LHCN-M2 (cell line): ENCODE data around the gene SPATA6L. TPM values are rescaled to one million over a fixed set of nuclear protein-coding genes. Genes with fewer than 3 reads are reported as not detected.

Experiments
- DNase-seq: peaks from one replicate; pipeline ENCODE4 v3.0.0-alpha.2; 2012; ENCODE audit warnings: low read depth
- polyA plus RNA-seq: library from polyadenylated mRNA; unstranded; fragments of >200 nt; gene quantifications from one replicate; pipeline ENCODE4 v1.2.1, GENCODE V29; 2012; ENCODE audit warnings: missing spikeins
- total RNA-seq: library from RNA; depleted of rRNA; stranded (reverse); fragments of >200 nt; gene quantifications from 2 replicates; pipeline ENCODE4 v1.2.3, GENCODE V29; 2014; rRNA removed

SPATA6L gene
- total RNA-seq, result 0.19 TPM in 1 of 2 replicates, not detected in the other
- polyA plus RNA-seq, result 0.39 TPM

GRCh38 chr9:4666042-4666699, at the start of gene SPATA6L:
TSS of gene SPATA6L (minus strand) at chr9:4666480. CDS start at chr9:4666250, 230 bp downstream.
- peak; percentile 49 for DNase-seq

- no peak for DNase-seq
Measured at GRCh38 chr9:4714266-4715016, 48.2 kb upstream of the SPATA6L start.

GRCh38 chr9:4713849-4714248, 47.6 kb upstream of the SPATA6L start:
- DNase-seq, result no peak

DNA sequence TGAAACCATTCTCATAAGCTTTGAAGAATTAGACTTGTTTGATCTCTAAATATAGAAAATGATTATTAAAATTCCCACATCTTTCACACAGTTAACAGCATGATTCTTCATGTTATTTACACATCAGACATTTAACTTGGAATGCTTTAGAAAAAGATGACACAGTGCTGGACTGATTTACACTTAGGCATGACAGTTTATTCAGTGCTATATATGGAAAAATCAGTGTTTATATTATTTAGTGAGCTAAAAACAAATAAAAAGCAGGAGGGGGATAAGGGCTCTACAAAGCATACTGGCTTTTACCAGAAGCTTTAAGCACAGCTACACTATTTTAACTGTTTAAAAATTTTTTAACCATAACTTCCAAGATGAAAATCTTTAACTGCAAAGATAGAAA, 43.1 kb upstream of the SPATA6L start:
- no peak for DNase-seq

GRCh38 chr9:4706971-4707622, 40.8 kb upstream of the SPATA6L start:
- DNase-seq, result no peak

DNA sequence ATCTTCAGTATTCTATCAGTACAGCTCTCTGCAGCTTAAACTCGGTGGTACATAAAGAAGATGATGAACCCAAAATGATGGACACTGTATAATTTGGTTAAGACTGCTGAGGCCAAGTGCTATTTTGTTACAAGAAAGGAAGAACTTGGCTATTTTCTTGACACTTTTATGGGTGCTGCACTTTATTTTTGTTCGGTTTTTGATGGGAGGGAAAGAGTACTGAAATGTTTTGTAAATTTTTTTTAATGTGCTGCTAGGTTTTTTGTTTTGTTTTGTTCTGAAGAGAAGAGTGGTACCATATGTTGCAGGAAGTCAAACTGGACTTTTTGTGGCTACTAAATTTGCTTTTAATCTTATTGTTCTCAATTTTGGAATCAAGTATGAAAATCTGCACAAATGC, 39.7 kb upstream of the SPATA6L start:
- no peak for DNase-seq

GRCh38 chr9:4704129-4704528, 37.8 kb upstream of the SPATA6L start:
- DNase-seq, result peak; percentile 7

- DNase-seq, result no peak
Measured at GRCh38 chr9:4701526-4701925, 35.2 kb upstream of the SPATA6L start.

DNA sequence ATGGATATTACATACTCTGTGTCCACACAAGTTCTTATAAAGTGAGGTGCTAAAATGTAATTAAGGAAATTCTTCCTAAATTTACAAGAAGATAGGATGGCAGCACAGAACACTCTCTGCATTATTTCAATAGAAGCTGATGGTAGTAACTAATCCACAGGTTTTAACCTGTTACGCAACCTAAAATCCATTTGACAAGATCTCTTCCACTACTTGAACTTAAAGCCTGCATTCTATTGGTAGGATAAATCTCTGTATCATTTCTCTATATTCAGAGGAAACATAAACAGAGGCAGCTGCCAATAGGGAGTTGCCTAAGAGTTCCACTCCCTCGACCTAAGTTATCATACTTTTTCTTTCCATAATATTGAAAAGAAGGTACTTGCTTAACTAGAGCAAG, 34.7 kb upstream of the SPATA6L start:
- no peak for DNase-seq

DNA sequence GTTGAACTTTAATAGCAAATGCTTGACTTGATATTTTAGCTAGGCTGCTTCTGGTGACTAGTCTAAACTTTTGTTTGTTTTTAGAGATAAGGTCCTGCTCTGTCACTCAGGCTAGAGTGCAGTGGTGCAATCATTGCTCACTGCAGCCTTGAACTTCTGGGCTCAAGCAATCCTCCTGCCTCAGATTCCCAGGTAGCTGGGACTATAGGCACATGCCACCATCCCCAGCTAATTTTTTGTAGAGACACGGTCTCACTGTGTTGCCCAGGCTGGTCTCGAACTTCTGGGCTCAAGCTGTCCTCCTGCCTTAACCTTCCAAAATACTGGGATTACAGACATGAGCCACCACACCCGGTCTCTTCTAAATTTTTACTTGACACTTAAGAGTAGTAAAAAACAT, 33.8 kb upstream of the SPATA6L start:
- DNase-seq, result no peak

DNA sequence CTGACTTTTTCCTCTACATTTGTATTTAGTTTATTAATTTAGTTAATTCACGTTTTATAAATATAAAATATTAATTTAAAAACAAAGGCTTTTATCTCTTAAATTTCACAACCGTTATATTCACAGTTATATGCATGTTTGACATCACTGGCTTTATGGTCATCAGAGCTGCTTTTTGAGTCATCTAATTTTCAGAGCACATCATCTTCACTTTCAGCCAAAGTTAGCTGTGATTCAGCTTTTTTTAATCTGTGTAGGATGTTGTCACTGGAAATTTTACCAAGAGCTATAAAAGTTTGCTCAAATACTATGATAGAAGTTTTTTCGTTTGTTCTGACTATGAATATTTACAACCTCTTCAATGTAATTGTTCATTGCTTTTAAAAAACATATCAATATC, 25.5 kb upstream of the SPATA6L start:
- DNase-seq, result peak; percentile 47

- no peak for DNase-seq
Measured at GRCh38 chr9:4690144-4690543, 23.9 kb upstream of the SPATA6L start.

- no peak for DNase-seq
Measured at GRCh38 chr9:4689687-4690104, 23.4 kb upstream of the SPATA6L start.

DNA sequence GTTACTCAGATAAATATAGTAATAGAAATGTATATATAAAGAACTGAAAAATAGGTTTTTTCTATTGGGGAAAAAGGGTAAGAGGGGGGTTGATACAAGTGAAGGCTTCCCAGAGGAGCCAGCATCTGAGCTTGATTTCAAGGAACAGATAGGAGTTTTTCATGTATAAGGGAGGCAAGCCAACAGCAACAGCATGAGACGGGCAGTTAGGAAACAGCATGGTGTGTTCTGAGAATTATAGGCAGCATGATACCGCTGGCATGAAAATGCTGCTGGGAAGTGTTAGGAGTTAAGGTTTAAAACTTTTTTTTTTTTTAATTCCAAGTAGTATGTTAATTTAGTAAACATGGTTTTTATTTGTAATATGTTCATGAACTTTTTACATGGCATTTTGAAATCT, 22.7 kb upstream of the SPATA6L start:
- DNase-seq, result no peak

DNA sequence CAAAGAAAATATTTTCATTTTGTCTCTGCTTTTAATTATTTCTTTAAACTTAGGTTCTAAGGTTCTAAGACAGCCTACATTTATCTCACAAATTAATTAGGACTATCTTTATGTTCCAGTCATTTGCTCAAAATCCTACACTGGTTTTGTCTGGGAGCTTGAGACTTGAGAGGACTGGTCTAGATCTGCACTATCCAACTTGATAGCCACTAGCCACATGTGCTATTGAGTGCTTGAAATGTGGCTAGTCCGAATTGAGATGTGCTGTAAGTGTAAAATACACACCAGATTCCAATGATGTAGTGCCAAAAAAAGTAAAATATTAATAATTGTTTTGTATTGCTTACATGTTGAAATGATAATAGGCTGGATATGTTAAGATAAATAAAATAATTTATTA, 20.3 kb upstream of the SPATA6L start:
- DNase-seq, result no peak

DNA sequence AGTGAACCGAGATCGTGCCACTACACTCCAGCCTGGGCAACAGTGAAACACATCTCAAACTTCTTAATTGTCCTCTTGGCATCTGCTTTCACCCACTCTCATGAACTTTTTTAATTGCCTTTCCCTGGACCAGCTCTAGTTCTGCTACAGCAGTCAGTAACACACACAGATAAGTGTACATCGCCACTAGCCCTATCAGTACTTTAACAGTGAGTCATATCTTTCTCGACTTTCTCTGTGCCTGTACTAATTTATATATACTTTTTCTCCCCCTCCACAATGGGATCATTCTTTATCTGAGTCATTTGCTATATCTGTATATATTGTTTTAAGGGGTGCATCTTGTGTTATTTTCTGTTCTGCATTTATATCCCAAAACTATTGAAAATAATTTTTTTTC, 19.8 kb upstream of the SPATA6L start:
- no peak for DNase-seq

DNA sequence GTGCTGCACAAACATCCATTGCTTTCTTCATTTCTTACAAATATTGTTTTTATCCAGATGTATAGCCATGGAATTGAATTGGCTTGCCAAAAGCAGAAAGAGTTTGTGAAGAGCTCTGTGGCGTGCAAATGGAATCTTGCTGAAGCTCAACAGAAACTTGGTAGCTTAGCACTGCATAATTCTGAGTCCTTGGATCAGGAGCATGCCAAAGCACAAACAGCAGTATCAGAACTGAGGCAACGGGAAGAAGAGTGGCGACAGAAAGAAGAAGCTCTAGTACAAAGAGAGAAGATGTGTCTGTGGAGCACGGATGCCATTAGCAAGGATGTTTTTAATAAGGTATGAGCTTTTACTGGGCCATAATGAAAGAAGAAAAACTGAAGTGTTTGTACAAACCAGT, 18.5 kb upstream of the SPATA6L start:
- DNase-seq, result no peak

- peak; percentile 71 for DNase-seq
Measured at GRCh38 chr9:4680750-4681149, 14.5 kb upstream of the SPATA6L start.

- DNase-seq, result no peak
Measured at GRCh38 chr9:4680173-4680525, 13.9 kb upstream of the SPATA6L start.

DNA sequence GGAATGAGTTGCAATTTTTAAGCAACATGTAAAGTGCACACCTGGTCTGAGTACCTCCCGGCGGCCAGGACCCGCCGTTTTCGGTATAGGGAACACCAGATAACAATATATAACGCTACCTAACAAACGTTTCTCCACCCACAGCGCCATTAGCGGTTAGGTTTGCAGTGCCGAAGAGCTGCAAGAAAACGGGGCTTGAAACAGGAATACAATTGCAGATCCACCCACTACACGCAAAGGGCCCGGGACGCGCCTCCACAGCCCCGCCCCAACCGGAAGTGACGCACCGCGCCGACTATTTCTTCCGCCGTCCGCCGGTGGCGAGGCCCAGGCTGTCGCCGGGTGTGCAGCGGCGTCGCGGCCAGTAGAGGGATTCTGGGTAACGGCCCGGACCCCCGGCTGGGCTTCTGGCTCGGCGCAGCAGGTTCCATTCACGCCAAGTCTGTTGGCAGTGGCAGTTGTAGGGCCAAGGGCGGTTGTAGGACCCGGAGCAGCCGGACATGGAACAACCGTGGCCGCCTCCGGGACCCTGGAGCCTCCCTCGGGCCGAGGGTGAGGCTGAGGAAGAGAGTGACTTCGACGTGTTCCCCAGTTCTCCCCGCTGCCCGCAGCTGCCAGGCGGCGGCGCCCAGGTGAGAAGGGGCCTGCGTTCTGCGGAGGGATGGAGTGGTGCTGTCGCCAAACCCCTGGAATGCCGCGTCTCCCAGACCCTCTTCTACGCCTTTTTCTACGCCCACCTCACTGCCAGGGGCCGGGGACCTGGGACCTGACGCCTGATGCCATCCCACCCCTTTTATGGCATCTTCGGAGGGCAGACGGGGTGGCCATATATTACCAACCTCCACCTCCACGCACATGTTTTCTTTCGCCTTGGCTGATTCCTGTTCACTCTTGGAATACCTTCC, 13.2 kb upstream of the SPATA6L start, which contains the start of gene CDC37L1:
Gene CDC37L1 (plus strand): TSS at position 302 of the 905 bp plus-strand sequence. CDS start 199 bp downstream, at position 501.
- peak; percentile 93 for DNase-seq

GRCh38 chr9:4678679-4679267, 12.5 kb upstream of the SPATA6L start:
- peak; percentile 50 for DNase-seq
